Esophagus mucosa (tissue), 1 donor: Measurements from ENCODE around the gene AHRR. TPM values are rescaled to one million over a fixed set of nuclear protein-coding genes. Genes with fewer than 3 reads are reported as not detected.
"Not testable (repeated sequence)": the region's sequence is repeated elsewhere in the genome, so short reads cannot be mapped to it uniquely, and the experiment has no call there.

ENCODE experiments used
- ATAC-seq: fragments of 200-7000 bp; cut with Tn5 transposase; one replicate; pipeline ENCODE4 v1.9.1; 2020
- total RNA-seq: library from RNA; stranded (reverse); gene quantifications from one replicate; pipeline ENCODE4 v1.2.4, GENCODE V29; 2023
- donor health status: DM: yes; HTN: yes; CAD: no.

Gene AHRR
- total RNA-seq, 1 donor from 2014 or later: 1.1 TPM

GRCh38 chr5:306011-306805, 15.3 kb upstream of the AHRR start:
- no peak for ATAC-seq

DNA sequence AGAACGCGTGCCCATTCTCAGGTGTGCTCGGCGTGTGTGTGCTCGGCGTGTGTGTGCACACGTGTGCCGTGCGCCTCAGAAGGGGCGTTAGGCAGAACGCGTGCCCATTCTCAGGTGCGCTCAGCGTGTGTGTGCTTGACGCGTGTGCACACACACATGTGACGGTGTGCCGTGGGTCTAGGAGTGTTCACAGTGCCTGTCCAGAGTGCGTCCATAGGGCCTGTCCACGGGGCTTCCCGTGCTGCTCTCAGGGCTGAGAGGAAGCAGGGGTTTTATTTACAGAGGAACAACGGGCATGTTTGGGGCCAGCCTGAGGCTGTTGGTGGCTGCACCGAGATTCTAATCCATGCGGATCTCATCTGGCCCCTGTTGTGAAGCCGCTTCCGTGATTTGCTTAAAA, 14.2 kb upstream of the AHRR start:
- ATAC-seq: no peak

- ATAC-seq: no peak
Measured at GRCh38 chr5:307794-308579, 13.5 kb upstream of the AHRR start.

- ATAC-seq: no peak
Measured at GRCh38 chr5:308672-309271, 12.7 kb upstream of the AHRR start.

DNA sequence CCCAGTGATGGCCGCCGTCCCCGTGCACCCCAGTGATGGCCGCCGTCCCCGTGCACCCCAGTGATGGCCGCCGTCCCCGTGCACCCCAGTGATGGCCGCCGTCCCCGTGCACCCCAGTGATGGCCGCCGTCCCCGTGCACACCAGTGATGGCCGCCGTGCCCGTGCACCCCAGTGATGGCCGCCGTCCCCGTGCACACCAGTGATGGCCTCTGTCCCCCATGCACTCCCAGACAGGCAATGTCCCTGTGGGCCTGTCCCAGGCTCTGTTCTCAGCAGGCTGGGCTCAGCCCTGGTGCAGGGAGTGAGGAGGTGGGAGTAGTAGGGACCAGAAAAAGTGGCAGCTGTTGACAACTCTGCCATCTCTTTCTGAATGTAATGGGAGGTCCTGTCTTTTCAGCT, 11.7 kb upstream of the AHRR start:
- ATAC-seq: not testable (repeated sequence)

GRCh38 chr5:310516-310915, 11.0 kb upstream of the AHRR start:
- no peak for ATAC-seq

DNA sequence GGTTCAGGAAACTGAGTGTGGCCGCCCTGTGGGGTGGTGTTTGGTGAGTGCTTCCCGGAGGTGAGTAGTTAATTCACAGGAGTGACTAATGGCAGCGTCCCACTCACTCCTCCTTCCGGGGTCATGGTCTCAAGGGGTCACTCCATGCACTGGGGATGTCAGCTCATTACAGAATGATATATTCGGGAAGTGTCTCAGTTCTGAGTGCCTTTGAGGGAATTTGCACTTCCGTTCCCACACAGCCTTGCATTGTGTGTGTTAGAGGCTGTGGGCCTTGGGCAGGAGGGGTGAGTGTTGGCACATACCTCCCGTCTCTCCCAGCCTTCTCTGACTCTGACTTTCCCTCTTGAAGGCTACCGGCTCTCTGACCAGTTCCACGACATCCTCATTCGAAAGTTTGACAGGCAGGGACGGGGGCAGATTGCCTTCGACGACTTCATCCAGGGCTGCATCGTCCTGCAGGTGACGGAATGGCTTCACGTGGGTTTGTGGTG, 10.5 kb upstream of the AHRR start:
- no peak for ATAC-seq

DNA sequence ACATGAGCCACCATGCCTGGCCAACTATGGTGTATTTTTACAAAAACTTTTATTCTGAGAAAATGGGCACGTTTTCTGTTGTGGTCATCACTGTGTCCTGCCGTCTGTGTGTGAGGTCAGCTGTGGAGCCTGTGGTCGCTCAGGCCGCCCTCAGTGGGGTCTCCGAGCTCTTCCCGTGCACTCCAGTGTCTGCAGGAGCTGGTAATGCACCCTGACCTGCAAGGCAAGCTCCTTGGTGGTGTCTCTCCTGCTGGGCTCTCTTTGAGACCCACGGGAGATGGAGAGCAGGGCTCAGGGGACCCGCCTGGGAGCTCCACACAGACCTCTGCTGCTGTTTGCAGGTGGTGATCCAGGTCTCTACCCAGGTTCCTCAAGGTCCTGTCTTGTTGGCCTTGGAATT, 9.6 kb upstream of the AHRR start:
- no peak for ATAC-seq

- ATAC-seq: no peak
Measured at GRCh38 chr5:312845-313244, 8.7 kb upstream of the AHRR start.

DNA sequence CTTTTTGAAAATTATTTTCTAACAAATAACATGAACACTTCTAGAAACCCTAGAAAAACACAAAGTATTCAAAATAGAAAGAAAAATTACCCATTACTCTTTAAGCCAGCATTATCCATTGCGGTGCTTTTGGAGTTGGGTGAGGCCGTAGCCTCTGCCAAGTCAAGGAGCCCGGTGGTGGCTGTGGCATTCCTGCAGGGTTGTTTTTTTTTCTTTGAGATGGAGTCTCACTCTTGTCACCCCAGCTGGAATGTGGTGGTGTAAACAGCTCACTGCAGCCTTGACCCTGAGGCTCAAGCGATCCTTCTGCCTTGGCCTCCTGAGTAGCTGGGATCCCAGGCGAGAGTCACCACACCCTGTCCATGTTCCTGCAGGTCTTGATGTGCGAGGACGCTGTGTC, 8.2 kb upstream of the AHRR start:
- no peak for ATAC-seq

DNA sequence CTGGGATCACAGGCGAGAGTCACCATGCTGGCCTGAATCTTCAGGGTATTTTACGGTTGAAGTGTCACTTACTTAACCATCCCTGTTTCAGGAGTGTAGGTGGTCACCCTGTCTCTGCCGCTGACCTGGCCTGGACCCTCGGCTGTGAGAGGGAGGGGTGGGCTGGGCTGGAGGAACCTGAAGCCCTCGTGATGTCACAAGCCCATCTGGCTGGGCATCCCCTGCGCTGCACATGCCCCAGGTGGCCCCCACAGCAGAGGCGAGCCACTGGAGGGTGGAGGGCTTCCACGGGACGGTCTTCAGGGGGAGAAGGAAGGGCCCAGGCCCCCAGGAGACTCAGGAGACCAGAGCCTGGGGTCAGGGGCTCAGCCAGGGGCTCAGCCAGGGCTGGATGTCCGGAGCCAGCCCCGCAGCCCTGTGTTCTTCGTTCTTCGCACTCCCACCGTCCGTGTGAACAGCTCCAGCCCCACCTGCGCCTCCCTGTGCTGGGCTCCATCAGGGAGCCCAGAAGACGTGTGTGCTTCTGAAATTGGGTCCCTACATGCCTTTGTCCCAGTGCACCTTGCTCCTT, 7.6 kb upstream of the AHRR start:
- ATAC-seq: no peak

DNA sequence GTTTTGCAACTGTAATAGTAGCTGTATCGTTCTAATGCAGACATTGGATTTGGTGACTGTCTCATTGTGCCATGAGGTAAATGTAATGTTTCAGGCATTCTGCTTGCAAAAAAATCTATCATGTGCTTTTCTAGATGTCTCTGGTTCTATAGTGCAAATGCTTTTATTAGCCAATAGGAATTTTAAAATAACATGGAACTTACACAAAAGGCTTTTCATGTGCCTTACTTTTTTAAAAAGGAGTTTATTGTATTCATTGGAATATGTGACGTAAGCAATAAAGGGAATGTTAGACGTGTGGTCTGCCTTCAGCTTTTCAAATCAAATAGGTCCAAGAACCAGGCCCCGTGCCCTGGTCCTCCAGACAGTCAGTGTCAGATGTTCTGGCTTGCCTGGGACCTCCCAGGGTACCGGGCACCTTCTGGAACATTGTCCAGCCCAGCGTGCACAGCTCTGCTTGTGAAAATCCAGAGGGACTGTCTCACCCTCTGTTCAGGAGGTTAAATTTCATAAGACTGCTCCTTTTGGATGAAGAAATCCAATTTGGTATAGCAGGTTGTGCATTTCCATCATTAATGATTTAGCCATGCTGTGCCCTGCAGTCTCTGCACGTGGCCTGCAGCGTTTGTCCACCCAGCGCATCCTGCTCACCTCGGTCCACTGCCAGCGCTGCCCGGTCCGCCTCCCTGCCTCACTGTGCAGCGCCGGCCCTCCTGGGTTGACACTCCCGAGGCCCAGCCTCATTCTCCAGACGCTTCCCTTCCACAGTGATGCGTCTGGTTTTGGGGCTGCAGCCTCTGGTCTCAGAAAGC, 6.6 kb upstream of the AHRR start:
- no peak for ATAC-seq

GRCh38 chr5:315488-316209, 5.9 kb upstream of the AHRR start:
- ATAC-seq: no peak

- ATAC-seq: no peak
Measured at GRCh38 chr5:316210-317085, 5.1 kb upstream of the AHRR start.

GRCh38 chr5:317086-317811, 4.3 kb upstream of the AHRR start:
- ATAC-seq: peak; percentile 70

- ATAC-seq: peak; percentile 1
Measured at GRCh38 chr5:318341-318897, 3.1 kb upstream of the AHRR start.

DNA sequence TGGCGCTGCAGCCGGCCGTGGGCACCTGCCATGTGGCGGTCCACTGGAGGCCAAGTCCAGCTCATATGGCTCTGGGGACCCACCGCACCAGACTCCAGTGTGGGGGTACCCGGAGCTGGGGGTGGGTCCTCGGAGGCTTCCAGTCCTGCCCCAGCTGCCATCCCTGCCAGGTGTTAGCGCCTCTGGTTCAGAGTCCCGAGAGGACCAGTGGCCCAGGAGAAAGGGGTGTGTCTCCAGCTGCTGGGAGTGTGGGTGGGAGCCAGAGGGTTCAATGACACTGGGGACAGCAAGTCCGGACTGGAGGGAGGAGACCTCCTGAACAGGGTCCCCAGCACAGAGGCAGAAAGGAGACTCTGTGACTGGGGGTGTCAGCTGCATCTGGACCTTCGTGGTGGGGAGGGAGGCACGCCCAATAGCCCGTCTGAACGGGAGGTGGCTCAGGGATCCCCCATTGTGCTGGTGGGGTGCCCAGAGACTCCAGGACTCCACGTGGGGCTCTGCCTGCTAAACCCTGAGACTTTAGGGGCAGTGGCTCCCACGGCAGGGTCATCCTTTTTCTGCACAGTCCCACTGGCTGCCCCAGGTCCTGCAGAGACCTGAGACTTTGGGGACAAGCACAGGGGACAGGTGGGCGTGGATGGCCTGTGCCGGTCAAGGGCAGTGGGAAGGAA, 2.4 kb upstream of the AHRR start:
- no peak for ATAC-seq

GRCh38 chr5:320524-321229, 837 bp upstream of the AHRR start:
- no peak for ATAC-seq
